Stimulated activated CD4-positive, alpha-beta T cell treated with anti-CD3 and anti-CD28 coated beads, Interleukin-12 subunit alpha, Interleukin-12 subunit beta, amount 100 ng/mL, for 24 hours (primary cell): ENCODE data around the gene EEIG1.

Experiments
- DNase-seq, 2 experiments: peaks; one replicate each; pipeline ENCODE4 v3.0.0-alpha.2; 2020; ENCODE audit warnings: low read depth in 2 of 2

EEIG1 gene

DNA sequence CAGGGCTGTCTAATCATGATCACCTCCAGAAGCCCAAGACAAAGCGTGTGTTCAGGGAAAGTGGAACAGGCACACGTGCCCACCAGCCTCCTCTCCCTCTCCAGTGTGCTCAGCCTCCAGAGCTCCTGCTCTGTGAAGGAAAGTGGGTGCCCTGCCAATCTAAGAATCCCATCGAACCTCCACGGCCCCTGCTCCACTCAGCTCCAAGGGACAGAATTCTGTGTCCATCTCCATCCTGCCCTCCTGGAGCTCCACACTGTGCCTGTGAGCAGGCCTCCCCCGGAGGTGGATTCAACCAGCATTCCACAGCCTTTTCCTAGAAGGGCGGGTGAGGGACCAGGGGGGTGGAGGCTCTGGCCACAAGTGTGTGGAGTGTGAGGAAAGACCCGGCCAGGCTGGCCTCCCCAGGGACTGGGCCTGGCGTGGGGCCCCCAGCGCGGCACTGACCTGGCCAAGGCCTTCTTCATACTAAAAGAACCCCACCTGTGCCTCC lies 6.0 kb downstream of the EEIG1 start:
- DNase-seq = no peak

DNA sequence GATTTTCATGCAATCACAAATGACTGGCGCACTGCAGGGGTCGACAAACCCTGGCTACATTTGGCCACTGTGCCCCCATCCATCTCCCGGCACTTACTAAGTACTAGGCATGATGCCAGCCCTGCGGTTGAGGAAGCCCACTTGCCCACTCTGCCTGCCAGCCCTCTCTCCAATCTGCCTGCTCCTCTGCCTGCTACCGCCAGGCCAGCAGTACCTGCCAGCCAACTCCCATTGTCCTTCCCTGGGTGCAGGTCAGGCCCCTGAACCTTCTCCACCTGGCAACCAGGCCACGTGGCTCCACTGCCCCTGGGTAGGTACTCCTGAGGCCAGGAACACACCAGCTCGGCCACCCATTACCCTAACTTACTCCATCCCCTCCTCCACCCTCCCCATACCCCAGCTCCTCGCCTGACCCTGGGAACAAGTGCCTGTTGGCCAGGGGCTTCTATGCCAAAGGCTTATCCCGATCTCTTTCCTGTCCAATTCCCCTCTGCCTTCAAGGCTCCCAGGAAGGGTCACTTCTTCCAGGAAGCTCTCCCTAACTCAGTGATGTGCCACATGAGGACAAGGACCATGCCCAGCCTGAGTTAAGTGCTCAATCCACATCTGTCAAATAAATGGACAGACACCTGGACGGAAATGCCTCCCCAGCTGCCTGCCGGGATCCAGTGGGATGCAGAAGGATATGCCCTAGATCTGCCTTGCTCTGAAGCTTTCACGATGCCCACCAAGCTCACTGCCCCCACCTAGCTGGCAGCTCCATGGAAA lies 6.6 kb downstream of the EEIG1 start:
- DNase-seq = no peak

DNA sequence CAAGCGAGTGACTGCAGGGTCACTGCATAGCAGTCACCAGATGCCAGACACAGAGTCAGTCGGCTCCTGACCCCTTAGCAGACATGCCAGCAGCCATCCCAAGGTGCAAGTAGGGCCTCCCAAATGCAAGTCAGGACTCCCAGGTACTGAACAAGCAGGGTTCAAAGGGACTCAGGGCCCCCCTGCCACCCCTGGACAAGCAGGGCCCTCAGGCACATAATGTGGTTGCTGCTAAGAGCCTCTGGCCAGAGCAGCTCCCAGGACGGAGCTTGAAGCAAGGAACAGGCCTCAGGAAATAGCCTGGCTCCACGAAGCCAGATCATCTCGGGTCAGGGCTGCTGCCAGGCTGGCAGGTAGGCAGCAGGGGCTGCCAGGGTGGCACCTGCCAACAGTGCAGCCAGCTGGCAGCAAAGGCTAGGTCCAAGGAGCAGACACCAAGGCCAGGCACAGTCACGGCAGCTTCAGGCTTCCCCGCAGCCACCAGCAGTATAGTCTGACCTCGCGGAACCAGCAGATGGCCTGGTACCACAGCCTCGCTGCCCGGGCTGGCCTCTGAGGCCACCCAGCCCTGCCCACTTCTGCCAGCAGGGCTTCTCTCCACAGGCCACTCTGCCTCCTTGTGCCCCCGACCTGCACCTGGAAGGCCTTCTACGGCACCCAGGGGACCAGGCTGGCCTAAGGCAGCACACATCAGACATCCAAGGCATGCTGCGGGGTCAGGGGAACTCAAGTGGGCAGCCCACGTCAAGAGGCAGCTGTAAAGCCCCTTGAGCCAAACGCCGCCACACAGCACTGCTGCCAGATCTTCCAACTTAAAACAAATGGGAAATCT lies 7.4 kb downstream of the EEIG1 start:
- no peak for DNase-seq

DNA sequence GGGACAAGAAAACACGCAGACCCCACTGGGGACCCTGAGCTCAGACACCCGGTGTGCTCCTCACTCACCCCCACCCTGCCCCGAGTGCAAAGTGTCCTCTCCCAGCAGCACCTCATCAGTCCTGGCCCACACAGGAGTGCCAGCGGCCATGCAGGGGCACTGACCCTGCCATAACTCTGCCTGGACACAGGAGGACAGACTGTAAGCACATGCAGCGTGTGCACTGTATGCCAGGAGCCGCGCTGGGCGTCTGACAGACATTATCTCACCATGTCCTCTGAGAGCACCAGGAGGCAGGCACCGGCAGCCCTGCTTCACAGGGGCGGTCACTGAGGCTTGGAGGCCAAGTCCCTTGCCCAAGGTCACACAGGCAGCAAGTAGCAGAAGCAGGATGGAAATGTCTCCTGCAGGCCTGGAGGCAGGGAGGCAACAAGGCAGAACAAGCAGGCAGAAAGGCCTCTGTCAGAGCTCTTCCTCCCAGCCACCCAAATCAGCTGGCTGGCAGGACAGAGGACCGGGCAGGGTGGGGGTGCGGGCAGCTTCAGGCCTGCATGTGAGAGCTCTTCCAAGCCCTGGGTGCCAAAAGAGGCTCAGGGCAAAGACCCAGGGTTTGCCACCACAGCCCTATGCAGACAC lies 8.4 kb downstream of the EEIG1 start:
- DNase-seq = no peak

DNA sequence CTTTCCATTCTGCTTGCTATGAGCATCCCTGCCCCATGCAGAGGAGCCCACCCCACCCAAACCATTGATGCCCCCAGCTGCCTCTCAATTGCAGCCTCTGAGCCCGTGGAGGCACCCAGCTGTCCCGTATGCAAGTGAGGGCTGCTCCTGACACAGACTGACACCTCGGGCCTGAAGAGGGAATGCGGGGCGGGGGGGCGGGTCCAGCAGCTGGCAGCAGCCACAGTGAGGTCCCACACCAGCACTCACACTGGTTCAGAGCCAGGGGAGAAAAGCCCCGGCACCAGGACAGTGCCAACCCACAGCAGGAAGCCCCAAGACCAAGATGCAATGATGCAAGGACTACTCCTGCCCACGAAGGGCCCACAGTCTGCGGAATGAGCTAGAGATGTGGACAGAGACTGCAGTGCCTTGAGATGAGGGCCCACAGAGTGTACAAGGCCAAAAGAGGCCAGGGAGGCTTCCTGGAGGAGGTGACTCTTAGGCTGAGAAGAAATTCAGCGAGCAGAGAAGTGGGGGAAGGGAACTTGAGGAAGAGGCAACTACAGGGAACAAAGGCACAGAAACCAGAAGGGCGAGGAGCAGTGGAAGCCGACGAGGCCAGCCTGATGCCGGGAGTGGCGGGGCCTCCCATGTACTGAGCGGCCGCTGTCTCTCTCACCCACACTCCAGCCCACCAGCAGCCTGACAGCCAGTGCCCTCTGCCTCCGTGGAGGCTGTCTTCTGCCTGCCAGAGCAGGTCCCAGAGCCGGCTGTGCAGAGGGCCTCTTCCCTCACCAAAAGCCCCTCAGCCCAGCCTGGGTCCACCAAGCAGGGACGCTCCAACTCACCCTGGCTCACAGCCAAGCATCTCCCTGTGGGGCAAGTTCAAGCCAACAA lies 9.2 kb downstream of the EEIG1 start:
- no peak for DNase-seq

DNA sequence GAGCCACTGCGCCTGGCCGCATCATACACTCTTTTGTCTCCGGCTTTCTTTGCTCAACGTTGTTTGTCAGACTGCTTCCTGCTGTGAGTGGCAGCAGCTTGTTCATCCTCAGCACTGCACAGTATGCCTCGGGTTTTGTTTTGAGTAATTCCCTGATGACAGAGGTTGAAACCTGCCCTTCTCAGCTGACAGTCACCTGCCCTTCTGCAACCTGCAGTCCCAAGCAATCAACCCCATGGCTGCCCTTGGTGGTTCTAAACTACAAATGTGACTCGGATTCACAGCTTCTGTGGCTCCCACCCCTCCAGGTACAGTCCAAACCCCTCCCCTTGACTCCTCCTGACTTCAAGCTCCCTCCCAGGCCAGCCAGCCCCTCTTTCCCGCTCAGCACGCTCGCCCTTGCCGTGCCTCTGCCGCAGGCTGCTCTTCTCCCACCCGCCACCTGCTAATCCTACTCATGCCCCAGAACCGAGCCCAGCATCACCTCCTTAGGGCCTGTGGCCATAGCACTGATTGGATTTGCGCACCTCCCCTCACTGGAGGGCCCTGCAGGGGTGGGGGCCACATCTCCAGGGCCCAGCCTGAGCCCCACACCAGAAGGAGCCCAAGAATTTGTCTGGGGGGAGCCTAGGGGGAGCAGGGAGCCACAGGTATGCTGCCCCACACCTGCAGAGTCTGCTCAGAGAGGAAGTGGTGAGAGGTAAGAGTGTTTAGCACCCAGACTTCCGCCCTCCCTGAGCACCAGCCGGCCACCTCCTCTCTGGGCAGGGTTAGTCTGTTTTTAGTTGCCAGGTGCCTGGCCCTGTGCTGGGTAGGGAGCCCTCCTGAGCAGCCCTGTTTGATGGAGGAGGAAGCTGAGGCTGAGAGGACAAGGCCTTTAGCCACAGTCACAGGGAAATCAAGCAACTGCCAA lies 10.1 kb downstream of the EEIG1 start:
- peak in 1 of 2 experiments; percentile 59 for DNase-seq

DNA sequence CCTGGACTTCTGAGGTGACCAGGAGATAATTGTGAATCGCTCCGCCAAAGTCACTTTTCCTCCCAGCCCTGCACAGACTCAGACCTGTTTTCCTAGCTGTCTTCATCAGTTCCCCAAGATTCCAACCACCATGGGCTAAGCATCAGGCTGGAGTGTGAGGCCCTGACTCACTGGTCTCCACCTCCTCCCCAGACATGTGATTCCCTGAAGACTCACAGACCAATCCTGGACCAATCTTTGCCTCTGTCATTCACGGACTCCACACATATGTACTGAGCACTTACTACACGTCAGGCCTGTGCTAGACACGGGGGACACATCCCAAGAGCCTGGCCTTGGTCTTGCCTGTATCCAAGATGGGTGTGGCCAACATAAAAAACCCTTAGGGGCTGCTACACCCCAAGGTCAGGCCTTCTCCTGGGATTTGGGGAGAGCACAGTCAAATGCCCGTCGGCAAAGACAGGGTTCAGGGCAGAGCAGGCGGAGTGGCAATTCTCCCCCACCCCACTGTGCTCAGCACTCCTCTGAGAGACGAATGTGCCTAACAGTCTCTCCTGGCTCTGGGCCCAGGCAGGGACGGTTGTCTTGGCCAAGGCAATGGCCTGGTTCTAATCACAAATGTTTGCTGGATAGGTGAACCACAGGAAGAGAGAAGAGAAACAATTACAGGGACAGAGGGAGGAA lies 11.9 kb downstream of the EEIG1 start:
- DNase-seq = no peak

DNA sequence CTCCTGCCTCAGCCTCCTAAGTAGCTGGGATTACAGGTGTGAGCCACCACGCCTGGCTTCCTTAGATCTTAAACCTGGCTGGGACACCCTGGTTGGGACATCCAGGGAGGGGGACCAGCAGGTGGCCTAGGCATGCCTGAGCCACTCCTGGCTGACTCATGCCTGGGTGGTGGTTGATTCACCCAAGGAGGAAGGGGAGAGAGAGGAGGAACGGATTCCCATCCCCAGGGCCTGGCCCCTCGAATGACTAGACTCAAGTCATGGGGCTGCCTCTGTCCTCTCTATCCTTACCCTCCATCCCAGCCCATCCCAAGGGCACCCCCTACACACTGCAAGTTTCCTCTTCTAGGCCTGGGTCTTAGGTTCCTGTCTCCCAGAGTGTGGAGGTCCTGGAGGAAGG lies 12.7 kb downstream of the EEIG1 start:
- no peak for DNase-seq

DNA sequence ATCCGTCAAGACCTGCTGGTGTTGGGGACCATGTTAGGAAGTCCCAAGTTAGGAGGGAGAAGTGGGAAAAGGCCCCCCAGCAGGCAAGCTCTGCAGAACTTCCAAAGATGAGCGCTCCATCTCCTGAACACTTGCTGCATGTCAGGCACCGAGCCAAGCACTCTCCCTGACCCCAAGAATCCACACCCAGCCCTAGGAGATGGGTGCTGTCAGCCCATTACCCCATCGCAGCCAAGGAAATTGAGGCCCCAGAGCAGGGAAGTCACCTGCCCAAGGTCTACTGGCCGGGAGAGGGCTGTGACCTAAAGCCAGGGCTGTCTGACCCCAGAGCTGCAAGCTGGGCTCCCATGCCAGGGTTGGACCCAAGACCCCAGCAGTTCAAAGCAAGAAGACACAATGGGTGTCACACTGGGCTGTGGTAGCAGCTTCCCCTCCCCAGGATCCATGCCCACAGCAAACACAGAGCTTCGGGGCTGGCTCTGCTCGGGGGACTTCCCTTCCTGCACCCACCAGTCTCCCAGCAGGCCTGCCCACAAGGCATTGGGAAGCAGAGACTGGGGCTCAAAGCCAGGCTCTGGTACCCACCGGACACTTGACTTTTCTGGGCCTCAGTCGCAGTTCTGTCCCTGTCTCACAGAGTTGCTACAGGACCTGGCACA lies 13.5 kb downstream of the EEIG1 start:
- no peak for DNase-seq

DNA sequence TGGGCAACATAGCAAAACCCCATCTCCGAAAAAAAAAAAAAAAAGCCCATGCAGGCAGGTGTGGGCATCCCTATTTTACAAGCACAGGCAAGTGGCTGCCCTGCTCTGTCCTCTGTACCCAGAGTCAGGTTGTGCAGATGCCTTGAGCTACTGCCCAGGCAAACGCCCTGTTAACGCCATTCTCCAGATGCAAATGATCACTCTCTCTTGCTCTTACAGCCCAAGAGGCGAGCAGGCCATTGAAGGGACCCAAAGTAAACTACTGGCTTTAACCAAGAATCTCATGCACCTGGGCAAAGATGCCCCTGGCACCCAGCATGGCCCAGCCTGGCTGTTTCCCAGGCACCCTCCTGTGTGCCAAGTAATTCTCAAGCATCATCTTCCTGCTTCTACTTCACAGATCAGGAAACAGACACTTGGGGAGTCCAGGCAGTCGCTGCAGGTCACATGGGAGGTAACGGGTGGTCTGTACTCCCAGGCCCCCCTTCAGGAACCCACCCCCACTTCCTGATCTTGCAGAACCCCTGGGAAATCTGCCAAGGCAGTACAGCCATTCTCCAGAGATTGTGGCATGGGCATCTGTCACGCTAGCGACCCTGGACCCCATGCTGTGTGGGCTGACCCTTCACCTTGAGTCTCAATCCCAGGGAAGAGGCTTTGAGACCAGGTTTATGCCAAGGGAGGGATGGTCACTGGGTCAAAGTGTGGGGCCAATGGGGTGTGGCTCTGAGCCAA lies 14.2 kb downstream of the EEIG1 start:
- DNase-seq = no peak

DNA sequence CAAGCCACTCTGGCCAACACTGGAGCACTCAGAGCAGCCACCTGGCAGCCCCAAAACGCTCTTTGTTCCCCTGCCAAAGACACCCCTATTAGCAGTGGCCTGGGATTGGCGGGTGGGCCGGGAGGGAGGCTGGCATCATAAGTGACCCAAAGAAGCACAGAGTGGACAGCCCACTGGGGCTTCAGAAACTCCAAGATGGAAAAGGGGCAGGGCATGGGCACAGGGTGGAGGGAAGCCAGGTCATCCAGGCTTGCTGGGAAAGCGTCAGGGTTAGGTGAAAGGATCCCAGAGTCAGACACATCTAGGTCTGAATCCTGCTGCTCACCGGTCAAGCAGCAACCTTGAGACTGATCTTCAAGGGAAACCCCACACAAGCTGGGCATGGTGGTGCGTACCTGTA lies 14.8 kb downstream of the EEIG1 start:
- no peak for DNase-seq

DNA sequence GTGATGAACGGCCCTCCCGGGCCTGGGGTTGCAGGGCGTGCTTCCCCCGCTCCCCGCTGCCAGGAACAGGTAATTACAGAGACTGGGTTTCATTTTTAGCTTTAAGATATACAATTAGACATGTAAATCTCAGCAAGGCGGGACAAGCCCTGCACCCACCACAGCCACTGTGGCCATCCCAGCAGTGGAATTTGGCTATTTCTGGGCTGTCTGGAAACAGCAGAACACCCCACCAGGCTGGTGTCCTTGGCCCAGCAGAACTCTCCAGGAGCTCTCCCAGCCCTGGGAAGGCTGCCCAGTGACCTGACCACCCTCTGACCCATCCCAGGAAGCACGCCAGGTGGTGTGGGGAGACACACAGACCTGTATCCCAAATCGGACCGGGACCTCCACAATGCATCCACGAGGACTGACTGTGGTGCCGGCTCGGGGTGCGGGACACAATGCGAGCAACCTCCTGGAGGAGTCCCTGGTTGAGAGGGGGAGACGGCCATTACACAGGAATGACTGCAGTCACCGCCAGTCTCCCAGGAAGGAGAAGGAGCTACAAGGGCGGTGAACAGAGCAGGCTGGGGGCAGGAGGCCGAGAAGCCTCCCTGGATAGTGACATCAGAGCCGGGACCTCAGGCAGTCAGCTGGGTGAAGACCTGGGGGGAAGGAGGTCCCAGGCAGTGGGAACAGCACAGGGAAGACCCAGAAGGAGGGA lies 17.3 kb downstream of the EEIG1 start:
- DNase-seq = no peak

DNA sequence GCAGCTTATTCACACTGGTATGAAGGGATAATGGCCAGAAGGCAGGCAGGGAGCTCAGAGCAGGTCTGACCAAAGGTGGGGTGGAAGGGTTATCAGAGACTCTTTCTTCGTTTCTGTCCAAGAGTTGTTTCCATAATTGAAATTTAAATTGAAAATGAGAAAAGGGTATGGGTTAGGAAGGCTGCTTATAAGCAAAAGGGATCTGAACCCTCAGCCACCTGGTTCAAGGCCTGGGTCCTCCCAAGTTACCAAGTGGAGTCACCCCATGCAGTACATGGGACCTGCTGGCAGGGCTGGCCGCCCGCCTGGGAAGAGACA lies 17.8 kb downstream of the EEIG1 start:
- no peak for DNase-seq

DNA sequence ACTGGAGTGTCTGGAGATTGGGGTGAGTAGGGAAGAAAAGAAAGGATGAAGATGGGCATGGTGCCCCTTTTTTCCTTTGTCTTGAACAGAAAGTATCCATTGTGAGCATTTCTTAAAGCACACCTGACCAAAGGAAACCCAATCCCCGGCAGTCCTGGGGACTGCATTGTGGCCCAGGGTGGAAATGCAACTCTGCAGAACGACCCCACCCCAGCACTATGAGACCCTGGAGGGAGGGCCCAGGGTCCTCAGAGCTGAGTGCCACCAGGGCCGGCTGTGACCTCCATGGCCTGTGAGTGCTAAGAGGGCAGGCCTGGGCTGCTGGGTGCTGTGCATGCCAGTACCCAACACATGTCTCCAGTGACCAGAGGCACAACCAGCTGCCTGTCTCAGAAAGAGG lies 18.5 kb downstream of the EEIG1 start:
- no peak for DNase-seq

DNA sequence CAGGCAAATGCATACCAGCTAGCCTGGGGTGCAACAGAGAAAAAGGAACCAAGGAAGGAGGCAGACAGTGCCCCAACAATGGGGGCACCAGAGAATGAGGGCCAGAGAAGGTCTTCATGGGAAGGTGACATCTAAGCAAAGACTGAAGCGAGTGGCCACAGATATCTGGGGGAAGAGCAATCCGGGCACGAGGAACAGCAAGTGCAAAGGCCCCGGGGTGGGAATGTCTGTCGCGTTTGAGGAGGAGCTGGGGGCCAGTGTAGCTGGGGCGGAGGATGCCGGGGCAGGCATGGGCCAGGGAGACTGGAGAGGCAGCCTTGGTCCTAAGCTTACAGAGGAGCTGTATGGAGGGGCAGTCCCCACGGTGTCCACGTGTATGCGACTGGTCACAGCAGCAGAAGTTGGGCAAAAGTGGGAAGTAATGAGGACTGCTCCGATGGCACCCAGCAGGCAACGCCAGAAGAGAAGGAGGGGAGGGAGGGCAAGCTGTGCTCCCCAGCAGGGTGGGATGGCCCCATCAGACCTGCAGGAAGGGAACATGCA lies 19.1 kb downstream of the EEIG1 start:
- DNase-seq = no peak

DNA sequence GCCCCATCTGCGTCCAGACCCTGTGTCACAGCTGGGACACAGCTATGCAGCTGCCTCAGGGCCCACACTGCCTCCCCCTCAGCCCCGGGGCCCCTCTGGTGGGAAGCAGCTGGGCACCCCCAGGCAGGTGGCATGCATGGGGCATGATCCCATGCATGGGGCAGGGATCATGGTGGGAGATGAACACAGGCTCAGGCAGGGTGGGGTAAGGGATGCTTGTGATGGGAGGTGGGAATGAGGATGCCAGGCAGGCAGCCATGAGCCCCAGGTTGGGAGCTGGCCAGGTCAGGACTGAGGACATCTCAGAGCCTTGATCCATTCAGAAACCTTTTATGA lies 19.7 kb downstream of the EEIG1 start:
- DNase-seq = no peak

DNA sequence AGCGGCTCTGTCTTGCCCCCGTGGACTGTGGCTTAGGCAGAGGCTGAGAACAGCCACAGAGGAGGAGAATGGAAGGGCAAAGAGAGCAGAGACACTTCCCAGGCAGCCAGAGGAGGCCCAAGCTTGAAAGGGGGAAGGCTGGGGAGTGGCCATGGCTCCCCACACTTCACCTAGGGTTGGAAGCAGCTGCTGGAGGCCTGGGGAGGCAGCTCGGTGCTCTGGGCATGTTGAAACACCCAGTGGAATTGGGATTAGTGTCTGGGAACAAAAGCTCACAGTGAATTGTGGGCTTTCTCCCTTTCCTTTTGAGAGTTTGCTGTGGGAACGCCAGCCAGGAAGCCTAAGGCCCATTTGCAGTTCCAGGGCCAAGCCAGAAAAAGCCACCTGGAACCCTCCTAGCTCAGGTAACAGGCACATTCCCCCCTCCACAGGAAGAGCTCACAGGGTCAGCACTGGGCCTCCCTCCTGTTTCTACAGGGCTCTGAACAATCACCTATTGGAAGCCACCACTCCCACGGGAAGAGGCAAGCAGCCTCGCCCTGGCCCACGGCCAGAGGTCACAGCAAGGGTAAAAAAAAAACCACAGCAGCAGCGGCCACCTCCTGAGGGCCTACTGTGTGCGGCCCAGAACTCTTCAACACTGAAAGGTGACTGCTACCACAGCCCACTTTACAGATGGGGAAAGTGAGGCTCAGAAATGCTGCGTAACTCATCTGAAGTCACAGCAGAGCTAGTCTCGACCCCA lies 20.2 kb downstream of the EEIG1 start:
- no peak for DNase-seq
